GM19238 (cell line): ENCODE measurements around the gene CDKN2AIP.

Experiments
- DNase-seq: peaks from one replicate; pipeline ENCODE4 v3.0.0; 2011; ENCODE audit warnings: low spot score; ENCODE audit not compliant: insufficient read length

The CDKN2AIP gene, protein sequence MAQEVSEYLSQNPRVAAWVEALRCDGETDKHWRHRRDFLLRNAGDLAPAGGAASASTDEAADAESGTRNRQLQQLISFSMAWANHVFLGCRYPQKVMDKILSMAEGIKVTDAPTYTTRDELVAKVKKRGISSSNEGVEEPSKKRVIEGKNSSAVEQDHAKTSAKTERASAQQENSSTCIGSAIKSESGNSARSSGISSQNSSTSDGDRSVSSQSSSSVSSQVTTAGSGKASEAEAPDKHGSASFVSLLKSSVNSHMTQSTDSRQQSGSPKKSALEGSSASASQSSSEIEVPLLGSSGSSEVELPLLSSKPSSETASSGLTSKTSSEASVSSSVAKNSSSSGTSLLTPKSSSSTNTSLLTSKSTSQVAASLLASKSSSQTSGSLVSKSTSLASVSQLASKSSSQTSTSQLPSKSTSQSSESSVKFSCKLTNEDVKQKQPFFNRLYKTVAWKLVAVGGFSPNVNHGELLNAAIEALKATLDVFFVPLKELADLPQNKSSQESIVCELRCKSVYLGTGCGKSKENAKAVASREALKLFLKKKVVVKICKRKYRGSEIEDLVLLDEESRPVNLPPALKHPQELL

DNA sequence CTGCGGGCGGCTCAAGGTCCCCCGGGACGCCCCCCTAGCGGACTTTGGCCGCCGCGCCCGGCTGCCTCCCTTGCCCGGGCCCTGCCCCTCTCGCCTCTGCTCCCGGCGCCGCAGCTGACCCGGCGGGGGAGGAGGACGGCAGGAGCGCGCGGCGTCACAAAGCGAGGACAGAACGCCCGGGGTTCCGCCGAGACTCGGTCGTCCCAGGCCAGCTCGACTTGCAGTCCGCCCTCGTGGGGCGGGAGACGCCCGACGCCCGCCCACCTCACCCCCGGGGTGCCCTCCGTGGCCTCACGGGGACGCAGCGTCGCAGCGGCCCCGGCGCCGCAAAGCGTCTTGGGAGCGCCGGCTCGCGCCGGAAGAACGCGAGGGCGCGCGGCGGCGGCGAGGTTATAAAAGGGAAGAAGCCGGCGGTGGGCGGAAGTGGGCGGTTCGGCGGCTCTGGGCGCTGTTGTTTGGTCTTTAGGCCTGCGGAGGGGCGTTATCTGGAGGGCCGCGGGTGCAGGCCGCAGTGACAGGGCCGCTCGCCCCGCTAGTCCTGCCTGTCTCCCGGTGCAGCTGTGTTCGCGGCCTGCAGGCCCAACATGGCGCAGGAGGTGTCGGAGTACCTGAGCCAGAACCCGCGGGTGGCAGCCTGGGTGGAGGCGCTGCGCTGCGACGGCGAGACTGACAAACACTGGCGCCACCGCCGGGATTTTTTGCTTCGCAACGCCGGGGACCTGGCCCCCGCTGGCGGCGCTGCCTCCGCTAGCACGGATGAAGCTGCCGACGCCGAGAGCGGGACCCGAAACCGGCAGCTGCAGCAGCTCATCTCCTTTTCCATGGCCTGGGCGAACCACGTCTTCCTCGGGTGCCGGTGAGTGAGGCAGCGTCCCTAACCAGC lies at the start of gene CDKN2AIP:
TSS of gene CDKN2AIP (plus strand) at position 423 of the 883 bp plus-strand sequence. CDS start at position 585, 162 bp downstream.
- peak; percentile 79 for DNase-seq

DNA sequence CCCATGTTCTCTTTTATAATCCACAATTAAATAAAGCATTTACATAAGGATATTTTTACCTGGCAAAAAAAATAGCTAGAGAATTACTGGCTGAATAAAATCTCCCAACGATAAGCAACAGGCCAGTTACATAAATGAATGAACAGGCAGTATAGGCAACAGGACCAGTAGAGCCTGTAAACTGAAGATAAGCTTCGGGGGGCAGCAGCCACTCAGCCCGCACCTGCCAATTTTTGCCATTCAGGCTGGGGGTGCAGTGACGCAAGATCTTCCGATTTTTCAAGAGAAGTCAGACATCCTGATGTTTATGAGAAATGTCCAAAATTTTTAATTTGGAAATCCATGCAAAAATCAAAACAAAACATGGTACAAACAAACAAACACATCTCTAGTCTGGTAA lies 49.0 kb upstream of the CDKN2AIP start:
- DNase-seq: no peak

- no peak for DNase-seq
These were observed 48.2 kb upstream of the CDKN2AIP start for GRCh38 chr4:183396227-183396637.

DNA sequence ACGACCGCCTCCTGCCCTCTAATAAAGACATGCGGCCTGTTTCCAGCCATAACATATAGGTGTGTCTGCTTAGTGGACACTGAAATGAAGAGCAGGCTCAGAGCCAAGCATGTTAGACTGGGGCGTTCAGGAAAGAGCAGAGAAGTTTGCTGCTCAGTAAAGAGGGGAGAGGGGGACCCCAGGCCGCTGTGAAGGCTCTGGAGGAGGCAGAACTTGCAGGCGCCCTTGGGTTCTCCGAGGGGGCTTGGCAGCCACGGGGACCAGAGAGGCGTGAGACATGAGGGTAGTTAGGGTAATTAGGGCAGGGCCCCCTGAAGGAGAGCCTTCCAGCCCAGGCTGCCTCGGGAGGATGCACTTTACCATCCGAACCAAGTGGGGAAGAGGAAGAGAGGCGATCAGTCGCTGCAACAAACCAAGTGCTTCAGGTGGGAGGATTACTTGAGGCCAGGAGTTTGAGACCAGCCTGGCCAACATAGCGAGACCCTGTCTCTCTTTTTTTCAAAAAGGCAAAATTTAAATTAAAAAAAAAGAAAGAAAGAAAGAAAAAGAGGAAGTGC lies 46.6 kb upstream of the CDKN2AIP start:
- DNase-seq: no peak

GRCh38 chr4:183398298-183399125 lies 45.9 kb upstream of the CDKN2AIP start:
- peak; percentile 55 for DNase-seq

GRCh38 chr4:183399126-183399522 lies 45.3 kb upstream of the CDKN2AIP start:
- no peak for DNase-seq

- DNase-seq: no peak
These were observed 44.8 kb upstream of the CDKN2AIP start for GRCh38 chr4:183399616-183400015.

DNA sequence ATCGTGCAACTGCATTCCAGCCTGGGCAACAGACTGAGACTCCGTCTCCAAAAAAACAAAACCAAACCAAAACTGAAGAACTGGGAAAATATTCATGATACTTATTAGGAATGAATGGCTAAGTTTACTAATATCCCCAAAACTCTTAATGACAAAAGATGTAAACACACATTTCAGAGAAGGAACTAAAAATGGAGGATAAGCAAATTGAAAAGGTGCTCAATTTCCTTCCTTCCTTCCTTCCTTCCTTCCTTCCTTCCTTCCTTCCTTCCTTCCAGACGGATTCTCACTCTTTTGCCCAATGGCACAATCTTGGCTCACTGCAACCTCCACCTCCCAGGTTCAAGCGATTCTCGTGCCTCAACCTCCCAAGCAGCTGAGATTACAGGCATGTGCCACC lies 44.4 kb upstream of the CDKN2AIP start:
- no peak for DNase-seq

DNA sequence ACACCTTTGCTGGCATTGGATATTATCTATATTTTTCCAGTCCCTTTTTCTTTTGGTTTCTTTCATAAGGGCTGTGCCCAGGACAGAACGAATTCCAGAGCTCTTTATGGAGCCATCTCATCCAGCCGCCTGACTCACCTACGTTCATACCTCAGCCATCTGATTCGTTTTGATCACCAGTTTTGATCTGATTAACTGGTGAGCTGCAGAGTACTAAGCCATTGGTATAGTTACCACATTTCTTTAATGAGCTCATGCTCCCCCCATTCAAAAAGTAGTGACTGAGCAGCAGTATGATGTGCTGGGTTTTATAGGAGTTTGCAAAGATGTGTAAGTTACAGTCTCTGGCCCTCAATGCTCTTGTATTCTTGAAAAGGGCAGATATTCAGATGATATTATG lies 43.0 kb upstream of the CDKN2AIP start:
- no peak for DNase-seq

- no peak for DNase-seq
These were observed 41.7 kb upstream of the CDKN2AIP start for GRCh38 chr4:183402771-183403170.

DNA sequence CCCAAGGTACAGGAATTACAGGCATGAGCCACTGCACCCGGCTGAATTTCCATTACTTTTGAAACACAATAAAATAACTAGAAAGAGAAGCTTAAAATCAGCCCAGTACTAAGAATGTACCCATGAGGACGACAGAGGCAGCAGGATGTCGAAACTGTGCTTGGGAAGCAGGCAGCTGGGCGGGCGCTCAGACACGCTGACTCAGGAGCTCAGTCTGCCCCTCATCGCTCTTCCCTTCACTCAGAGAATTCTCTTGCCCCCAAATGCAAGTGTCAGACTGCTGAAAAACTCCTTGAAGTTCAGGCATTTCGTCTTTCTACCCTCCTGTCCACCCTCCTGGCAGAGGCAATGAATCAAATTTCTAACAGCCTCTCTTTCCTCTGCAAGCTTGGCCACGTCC lies 41.0 kb upstream of the CDKN2AIP start:
- DNase-seq: no peak

DNA sequence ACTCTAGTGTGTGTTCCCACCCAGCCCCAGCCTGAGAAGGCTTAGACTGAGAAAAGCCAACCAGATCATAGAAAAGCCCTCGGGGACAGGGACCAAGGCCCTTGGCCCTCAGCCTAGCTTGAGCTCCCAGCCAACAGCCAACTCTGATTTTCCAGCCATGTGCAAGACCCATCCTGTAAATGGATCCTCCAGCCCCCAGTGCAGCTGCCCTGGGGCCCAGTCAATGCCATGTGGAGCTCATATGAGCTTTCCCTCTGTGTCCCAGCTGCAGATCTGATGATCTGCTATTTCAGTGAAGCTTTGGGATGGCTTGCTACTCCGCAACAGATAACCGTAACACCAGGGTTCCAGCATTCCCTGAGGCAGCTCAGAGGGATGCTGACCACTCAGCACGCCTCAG lies 40.5 kb upstream of the CDKN2AIP start:
- DNase-seq: no peak

DNA sequence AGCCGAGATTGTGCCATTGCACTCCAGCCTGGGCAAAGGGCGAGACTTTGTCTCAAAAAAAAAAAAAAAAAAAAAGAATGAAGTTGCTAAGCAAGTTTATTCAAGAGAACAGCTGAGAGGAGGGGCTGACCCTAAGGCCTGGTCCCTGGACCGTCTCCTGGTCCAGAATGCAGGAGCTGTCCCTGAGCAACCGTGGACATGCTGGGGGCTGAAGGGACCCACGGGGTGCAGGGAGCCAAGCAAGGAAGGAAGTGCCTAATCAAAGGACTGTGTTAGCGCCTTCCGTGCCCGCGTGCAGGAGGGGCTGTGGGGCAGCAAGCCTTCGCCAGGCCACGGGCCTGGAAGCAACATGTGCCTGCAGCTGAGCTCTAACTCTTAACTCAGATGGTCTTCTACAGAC lies 39.1 kb upstream of the CDKN2AIP start:
- DNase-seq: no peak

DNA sequence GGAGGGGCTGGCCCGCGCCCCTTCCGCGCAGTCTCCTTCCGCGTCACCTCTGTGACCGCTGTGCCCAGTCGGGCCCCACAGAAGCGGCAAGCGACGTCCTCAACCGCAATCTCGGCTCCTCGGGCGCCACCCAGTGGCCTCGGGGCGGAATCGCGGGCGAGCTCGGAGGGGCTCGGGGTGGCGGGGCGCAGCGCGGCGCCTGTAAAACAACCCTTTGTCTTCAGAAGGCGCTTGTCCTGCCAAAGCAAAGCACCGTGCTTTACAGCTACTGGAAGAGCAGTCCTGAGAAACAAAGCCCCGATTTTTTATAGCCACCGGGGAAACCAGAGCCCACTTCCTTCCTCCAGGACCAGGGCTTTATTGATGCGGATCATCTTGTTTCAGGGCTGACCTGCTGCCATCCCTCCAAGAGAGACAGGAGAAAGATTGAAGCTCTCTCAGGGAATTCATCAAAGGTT lies 37.3 kb upstream of the CDKN2AIP start:
- peak; percentile 71 for DNase-seq

DNA sequence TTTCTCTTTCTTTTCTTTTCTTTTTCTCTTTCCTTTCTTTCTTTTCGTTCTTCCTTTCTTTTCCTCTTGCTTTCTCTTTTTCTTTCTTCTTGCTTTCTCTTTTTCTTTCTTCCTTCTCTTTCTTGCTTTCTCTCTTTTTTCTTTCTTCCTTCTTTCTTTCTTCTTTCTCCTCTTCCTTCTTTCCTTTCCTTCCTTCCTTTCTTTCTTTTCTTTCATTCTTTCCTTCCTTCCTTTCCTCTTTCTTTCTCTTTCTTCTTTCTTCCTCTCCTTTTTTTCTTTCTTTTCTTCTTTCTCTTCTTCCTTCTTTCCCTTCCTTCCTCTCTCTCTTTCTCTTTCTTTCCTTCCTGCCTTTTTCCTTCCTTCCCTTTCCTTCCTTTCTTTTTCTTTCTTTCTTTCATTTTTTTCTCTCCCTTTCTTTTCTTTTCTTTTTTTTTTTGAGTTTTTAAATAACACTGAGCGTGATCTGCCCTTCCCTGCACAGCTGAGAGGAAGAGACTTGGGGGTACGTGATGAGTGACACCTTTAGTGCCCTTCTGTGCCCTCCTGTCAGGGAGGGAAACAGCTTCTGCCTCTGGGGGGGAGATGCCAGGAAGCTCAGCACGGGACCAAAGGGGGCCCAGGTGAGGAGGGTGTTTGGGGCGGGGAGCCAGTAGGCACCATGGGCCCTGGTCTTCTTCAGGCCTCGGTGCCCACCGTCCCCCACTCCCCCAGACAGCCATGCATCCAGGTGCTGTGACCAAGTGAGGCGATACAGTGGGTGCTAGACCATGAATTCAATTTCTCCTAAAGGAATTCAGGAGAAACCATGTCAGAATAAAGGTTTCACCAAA lies 36.6 kb upstream of the CDKN2AIP start:
- DNase-seq: no peak

DNA sequence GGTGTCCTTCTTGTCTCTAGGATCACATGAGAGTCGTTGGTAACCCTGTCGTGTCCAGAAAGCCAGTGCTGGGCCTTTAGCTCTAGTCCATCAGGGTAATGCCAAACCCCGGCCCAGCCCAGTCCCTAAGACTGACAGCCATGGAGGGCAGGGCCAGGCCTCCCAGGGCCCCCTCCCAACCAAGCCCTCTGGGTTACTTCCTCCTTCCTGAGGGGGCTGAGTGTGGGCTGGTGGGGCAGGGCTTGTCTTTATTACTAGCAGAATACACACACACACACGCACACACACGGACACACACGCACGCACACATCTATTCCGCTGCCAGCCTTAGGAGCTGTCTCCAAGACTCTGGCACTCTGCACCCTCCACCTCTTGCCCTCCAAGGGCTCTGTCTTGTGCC lies 35.6 kb upstream of the CDKN2AIP start:
- no peak for DNase-seq

DNA sequence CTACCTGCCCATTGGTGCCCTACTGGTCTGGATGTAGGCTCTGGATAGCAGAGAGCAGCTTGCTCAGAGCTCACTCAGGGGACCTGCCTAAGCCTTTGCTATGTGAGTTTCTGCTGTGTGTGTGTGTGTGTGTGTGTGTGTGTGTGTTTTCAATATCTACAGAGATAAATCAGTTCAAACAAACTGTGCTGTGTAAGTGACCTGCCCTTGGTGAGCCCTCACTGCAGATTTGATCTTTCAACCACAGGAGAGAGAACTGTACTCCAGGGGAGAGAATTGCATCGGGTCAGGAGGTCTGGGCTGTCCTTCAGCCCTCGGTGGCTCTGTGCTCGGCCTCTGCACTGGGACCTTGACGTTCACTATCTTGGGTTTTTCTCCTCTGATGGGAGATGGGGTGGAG lies 35.0 kb upstream of the CDKN2AIP start:
- DNase-seq: no peak

- no peak for DNase-seq
These were observed 34.5 kb upstream of the CDKN2AIP start for GRCh38 chr4:183409934-183410333.

GRCh38 chr4:183411291-183411861 lies 33.1 kb upstream of the CDKN2AIP start:
- DNase-seq: peak; percentile 23

DNA sequence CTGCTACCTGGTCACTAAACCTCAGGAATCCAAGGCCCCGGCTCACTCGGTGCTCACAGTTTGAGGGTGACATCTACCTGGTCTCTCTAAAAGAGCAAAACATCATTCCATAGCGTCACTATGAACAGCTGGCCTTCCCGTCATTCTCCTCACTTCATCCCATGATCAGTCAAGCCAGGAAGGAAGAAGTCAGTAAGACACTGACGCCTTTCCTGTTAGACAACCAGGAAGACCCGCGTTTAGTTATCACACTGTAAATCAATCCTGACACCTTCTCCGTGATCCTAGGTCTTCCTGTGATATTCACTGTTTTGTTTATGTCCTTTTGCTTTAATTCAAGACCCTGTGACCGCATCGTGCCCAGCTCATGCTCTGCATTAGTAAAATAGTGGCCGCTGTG lies 31.6 kb upstream of the CDKN2AIP start:
- no peak for DNase-seq
